ENCODE data around the gene CYSLTR2.

The CYSLTR2 gene

GRCh38 chr13:48749699-48750473 lies 96.2 kb downstream of the CYSLTR2 start:
- DNase-seq, result peak; percentile 89

- no peak for DNase-seq
Observed at GRCh38 chr13:48750588-48751383, 97.1 kb downstream of the CYSLTR2 start.

- no peak for DNase-seq
Observed at GRCh38 chr13:48760626-48761025, 106.9 kb downstream of the CYSLTR2 start.

All from activated effector memory CD4-positive, alpha-beta T cell treated with anti-CD3 and anti-CD28 coated beads, Interleukin-2, amount 50 U/mL, for 16 hours (primary cell).